Measurements from ENCODE around the gene SHCBP1L.

GRCh38 chr1:182962554-182963115 is 9.7 kb upstream of the SHCBP1L start:
- TF ChIP-seq CTCF (IDR thresholded peaks at IDR 0.05) (peak; percentile 88 to 94 (median 91)), POLR2A (IDR thresholded peaks at IDR 0.05) (no peak)

All from right lobe of liver (tissue), 4 donors.